Liver (tissue), 9 donors: ENCODE measurements around the gene CYP3A7. TPM values are rescaled to one million over a fixed set of nuclear protein-coding genes. Genes with fewer than 3 reads are reported as not detected.

Experiments
- DNase-seq: peaks from one replicate; pipeline ENCODE4 v3.0.0-alpha.2; 2017; ENCODE audit warnings: low spot score
- H3K27ac ChIP-seq, 2 donors: one replicate each; pipeline ENCODE4 v1.7.0; 2013; ENCODE audit warnings: inconsistent platforms in 2 of 2, low read length in 2 of 2, control low read depth in 1 of 2, low read depth in 1 of 2, mild to moderate bottlenecking in 1 of 2
- H3K27me3 ChIP-seq, 4 donors: one replicate each; pipeline versions ENCODE4 v1.6.1 to v1.7.0; 2013; ENCODE audit warnings: low read length in 3 of 4, inconsistent platforms in 1 of 4, mild to moderate bottlenecking in 1 of 4, moderate library complexity in 1 of 4; ENCODE audit not compliant: control insufficient read depth in 4 of 4, insufficient read depth in 4 of 4
- H3K36me3 ChIP-seq, 4 donors: one replicate each; pipeline versions ENCODE4 v1.6.1 to v1.7.0; 2013; ENCODE audit warnings: low read length in 3 of 4, mild to moderate bottlenecking in 3 of 4, low read depth in 1 of 4, moderate library complexity in 1 of 4; ENCODE audit not compliant: control insufficient read depth in 4 of 4, insufficient read depth in 3 of 4
- H3K4me1 ChIP-seq, 4 donors: one replicate each; pipeline versions ENCODE4 v1.6.1 to v1.7.0; 2013; ENCODE audit warnings: low read length in 3 of 4, mild to moderate bottlenecking in 3 of 4, moderate library complexity in 1 of 4; ENCODE audit not compliant: control insufficient read depth in 4 of 4, insufficient read depth in 4 of 4
- H3K4me3 ChIP-seq, 3 donors: one replicate each; pipeline versions ENCODE4 v1.6.1 to v1.7.0; 2013; ENCODE audit warnings: low read length in 3 of 3, control low read depth in 1 of 3, low read depth in 1 of 3, mild to moderate bottlenecking in 1 of 3
- H3K9ac ChIP-seq, 2 donors: one replicate each; pipeline ENCODE4 v1.7.0; 2013; ENCODE audit warnings: low read length in 2 of 2, mild to moderate bottlenecking in 2 of 2, moderate library complexity in 2 of 2, control low read depth in 1 of 2, low read depth in 1 of 2
- H3K9me3 ChIP-seq, 4 donors: one replicate each; pipeline versions ENCODE4 v1.6.1 to v1.7.0; 2013; ENCODE audit warnings: low read length in 3 of 4; ENCODE audit not compliant: control insufficient read depth in 4 of 4
- ATF3 ChIP-seq: IDR thresholded peaks from 2 replicates; pipeline ENCODE4 v1.6.1; 2016; ENCODE audit warnings: antibody characterized with exemption
- EGR1 ChIP-seq, 2 donors: IDR thresholded peaks; 2 replicates each; pipeline ENCODE4 v1.6.1; 2016 to 2018; ENCODE audit warnings: antibody characterized with exemption in 2 of 2, low read depth in 2 of 2
- FOXA1 ChIP-seq: IDR thresholded peaks from 2 replicates; pipeline ENCODE4 v1.6.1; 2016; ENCODE audit warnings: antibody characterized with exemption
- FOXA2 ChIP-seq: IDR thresholded peaks from 2 replicates; pipeline ENCODE4 v1.6.1; 2016; ENCODE audit warnings: antibody characterized with exemption
- GABPA ChIP-seq, 2 donors: IDR thresholded peaks in 1 of 2; conservative IDR thresholded peaks in 1 of 2; 2 replicates each; pipeline ENCODE4 v1.6.1; 2016; ENCODE audit warnings: antibody characterized with exemption in 2 of 2, mild to moderate bottlenecking in 1 of 2, moderate library complexity in 1 of 2
- HNF4A ChIP-seq, 2 donors: conservative IDR thresholded peaks; 2 replicates each; pipeline ENCODE4 v1.6.1; 2016; ENCODE audit warnings: antibody characterized with exemption in 2 of 2, mild to moderate bottlenecking in 2 of 2
- HNF4G ChIP-seq: IDR thresholded peaks from 2 replicates; pipeline ENCODE4 v1.6.1; 2016; ENCODE audit warnings: antibody characterized with exemption
- JUND ChIP-seq, 2 donors: IDR thresholded peaks; 2 replicates each; pipeline ENCODE4 v1.6.1; 2016; ENCODE audit warnings: antibody characterized with exemption in 2 of 2
- MAX ChIP-seq: IDR thresholded peaks from 2 replicates; pipeline ENCODE4 v1.6.1; 2016; ENCODE audit warnings: antibody characterized with exemption
- NR2F2 ChIP-seq: IDR thresholded peaks from 2 replicates; pipeline ENCODE4 v1.6.1; 2016; ENCODE audit warnings: antibody characterized with exemption
- RAD21 ChIP-seq, 2 donors: IDR thresholded peaks; 2 replicates each; pipeline ENCODE4 v1.6.1; 2016; ENCODE audit warnings: antibody characterized with exemption in 2 of 2, mild to moderate bottlenecking in 2 of 2
- REST ChIP-seq: IDR thresholded peaks from 2 replicates; pipeline ENCODE4 v1.6.1; 2016; ENCODE audit warnings: antibody characterized with exemption, mild to moderate bottlenecking
- SP1 ChIP-seq: IDR thresholded peaks from 2 replicates; pipeline ENCODE4 v1.6.1; 2018; ENCODE audit warnings: antibody characterized with exemption, mild to moderate bottlenecking
- TAF1 ChIP-seq: conservative IDR thresholded peaks from 2 replicates; pipeline ENCODE4 v1.6.1; 2016; ENCODE audit warnings: antibody characterized with exemption, mild to moderate bottlenecking
- WGBS: extraction: QIAGEN DNeasy Blood & Tissue Kit; methylation state at CpG from one replicate; pipeline ENCODE4 v1.1.7; 2013; 5-methylcytosine and 5-hydroxymethylcytosine counted together
- polyA plus RNA-seq, 2 donors: library from polyadenylated mRNA; stranded (reverse) in 1 of 2; unstranded in 1 of 2; fragments of 200-250 nt in 1 of 2; fragments of >200 nt in 1 of 2; fragmentation: Nextera tagmentation in 1 of 2; extraction: Ambion mirVana in 1 of 2; gene quantifications; one replicate each; pipeline versions ENCODE4 v1.2.1 to v1.2.3, GENCODE V29; 2013 to 2015
- total RNA-seq, 2 donors: library from RNA; depleted of rRNA; stranded (reverse); fragments of >200 nt; gene quantifications; one replicate each; pipeline ENCODE4 v1.2.3, GENCODE V29; 2014
- donor health status: healthy.
- donor health status: healthy.
- donor health status: healthy.
- donor health status: healthy.
- donor health status: healthy.

The CYP3A7 gene
- total and polyA plus RNA-seq, 4 donors: 36.1 to 2,448 (median 83.4) TPM

GRCh38 chr7:99677013-99677647, 57.9 kb downstream of the CYP3A7 start:
- no peaks in the 10 kb centered on the region for H3K27me3 ChIP-seq
- peaks cover 5 to 55% (median 40%) of the 10 kb centered on the region in 4 donors for H3K36me3 ChIP-seq
- peaks cover 0 to 24% (median 6%) of the 10 kb centered on the region in 4 donors for H3K4me1 ChIP-seq
- TF ChIP-seq GABPA (IDR thresholded peaks at IDR 0.05 in 1 of 2, conservative IDR thresholded peaks at IDR 0.05 in 1 of 2) (no peak), JUND (IDR thresholded peaks at IDR 0.05) (no peak), HNF4A (conservative IDR thresholded peaks at IDR 0.05) (no peak), FOXA2 (no peak), FOXA1 (no peak), ATF3 (peak; percentile 32), TAF1 (no peak), EGR1 (IDR thresholded peaks at IDR 0.05; ENCODE audit: low read depth in 2 of 2) (peak in 1 of 2 donors; percentile 47), MAX (no peak), NR2F2 (no peak), RAD21 (IDR thresholded peaks at IDR 0.05) (no peak), SP1 (no peak)
- peak overlapping the region in 1 of 2 donors; percentile 97 for H3K9ac ChIP-seq
- peak overlapping the region; percentile 79 to 89 for H3K27ac ChIP-seq
- H3K9me3 ChIP-seq: no peaks in the 10 kb centered on the region
- peak overlapping the region; percentile 58 to 95 (median 74) for H3K4me3 ChIP-seq
- WGBS: 37% methylated on average over 4 of the region's 4 CpGs
- DNase-seq: no peak

GRCh38 chr7:99674995-99675742, 59.8 kb downstream of the CYP3A7 start:
- Histone ChIP-seq H3K36me3 (peaks cover 10 to 68% (median 52%) of the 10 kb centered on the region in 4 donors), H3K4me1 (peaks cover 0 to 18% (median 5%) of the 10 kb centered on the region in 4 donors), H3K27me3 (no peaks in the 10 kb centered on the region), H3K4me3 (no peak overlapping the region), H3K27ac (peak overlapping the region; percentile 79 to 89), H3K9ac (no peak overlapping the region), H3K9me3 (no peaks in the 10 kb centered on the region)
- DNase-seq: no peak
- 78% methylated on average over 2 of the region's 2 CpGs for WGBS
- TF ChIP-seq NR2F2: no peak
- no peak for TF ChIP-seq SP1
- no peak for TF ChIP-seq JUND (IDR thresholded peaks at IDR 0.05)
- TF ChIP-seq FOXA1: no peak
- TF ChIP-seq TAF1: no peak
- no peak for TF ChIP-seq HNF4G
- TF ChIP-seq EGR1 (IDR thresholded peaks at IDR 0.05; ENCODE audit: low read depth in 2 of 2): no peak
- TF ChIP-seq REST: no peak
- TF ChIP-seq HNF4A (conservative IDR thresholded peaks at IDR 0.05): no peak
